SKM-1 treated with dmso at 0.1 percent for 144 hours (cell line): ENCODE measurements around the gene PLEKHA7.

Experiments used
- DNase-seq: peaks from one replicate; lab custom pipeline; 2025; ENCODE audit not compliant: unreplicated experiment; lab: John Stamatoyannopoulos, UW

PLEKHA7 gene

GRCh38 chr11:16946477-16947282 is 67.5 kb downstream of the PLEKHA7 start:
- no peak for DNase-seq

DNA sequence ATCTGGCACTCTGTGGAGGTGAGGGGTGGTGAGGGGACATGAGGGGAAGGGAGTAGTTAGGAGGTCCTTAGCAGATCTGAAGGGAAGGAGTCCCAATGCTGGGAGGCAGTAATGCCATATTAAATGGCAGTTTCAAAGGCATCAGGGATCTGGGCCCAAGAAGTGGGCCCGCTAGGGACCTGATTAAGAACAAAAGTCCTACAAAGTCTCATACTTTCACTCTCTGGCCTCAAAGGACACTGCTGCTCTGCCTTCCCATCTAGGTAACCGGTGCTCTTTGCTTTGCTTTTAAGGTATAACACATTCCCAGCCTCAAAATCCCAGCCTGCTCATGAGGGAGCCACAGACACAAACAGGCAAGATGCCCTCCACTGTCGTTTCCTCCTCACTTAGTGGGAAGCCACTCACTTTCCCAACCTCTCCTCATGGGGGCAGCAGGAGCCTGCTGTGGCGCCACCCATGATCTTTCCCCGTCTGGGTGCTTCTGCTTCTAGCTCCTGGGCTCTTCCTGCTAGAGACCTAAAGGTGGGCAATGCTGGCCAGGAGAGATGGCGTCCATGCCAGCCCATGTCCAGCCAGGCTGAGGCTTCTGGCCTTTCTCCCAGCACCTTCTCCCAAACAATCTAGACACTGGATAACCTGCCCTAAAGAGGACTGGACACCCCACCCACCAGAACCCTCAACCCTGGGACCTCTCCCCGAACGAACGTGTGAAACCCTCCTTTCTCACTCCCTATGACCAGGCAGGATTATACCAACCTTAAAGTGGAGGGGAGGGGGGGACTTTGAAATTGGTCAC is 68.3 kb downstream of the PLEKHA7 start:
- DNase-seq = peak; percentile 58

DNA sequence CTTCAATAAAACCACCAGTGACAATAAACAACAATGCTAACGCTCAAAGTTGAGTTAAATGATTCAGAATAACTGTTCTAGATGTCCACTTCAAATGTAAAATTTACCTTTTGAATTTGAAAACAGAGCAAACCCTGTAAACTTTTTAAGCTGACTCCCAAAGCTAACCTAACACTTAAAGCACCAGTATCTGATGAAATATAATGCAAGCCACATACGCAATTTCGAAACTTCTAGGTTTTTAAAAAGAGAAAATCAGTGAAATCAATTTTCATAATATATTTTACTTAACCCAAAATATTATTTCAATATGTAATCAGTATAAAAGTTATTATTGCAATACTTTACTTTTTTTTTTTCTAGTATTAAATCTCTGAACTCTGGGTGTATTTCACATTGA is 71.3 kb downstream of the PLEKHA7 start:
- DNase-seq = no peak

DNA sequence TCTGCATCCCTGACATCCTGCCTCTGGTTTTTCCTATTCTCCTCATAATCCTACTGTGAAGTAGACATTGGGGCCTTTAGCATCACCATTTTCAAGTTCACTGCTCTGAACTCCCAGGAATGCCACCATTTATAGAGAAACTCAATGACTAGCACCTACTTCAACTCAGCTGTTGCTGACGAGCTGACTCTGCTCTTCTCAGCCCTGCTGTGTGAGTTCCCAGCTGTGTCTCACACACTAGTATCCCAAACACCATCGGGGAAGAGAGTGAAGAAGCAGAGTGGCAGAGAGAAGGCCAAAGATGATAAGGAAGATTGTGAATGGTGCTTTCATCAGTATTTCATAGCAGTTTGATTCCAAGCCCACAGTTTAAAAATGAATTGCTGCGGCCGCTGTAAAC is 71.9 kb downstream of the PLEKHA7 start:
- no peak for DNase-seq

GRCh38 chr11:16941935-16942334 is 72.3 kb downstream of the PLEKHA7 start:
- DNase-seq = no peak

- no peak for DNase-seq
These were observed 76.2 kb downstream of the PLEKHA7 start for GRCh38 chr11:16938061-16938460.

DNA sequence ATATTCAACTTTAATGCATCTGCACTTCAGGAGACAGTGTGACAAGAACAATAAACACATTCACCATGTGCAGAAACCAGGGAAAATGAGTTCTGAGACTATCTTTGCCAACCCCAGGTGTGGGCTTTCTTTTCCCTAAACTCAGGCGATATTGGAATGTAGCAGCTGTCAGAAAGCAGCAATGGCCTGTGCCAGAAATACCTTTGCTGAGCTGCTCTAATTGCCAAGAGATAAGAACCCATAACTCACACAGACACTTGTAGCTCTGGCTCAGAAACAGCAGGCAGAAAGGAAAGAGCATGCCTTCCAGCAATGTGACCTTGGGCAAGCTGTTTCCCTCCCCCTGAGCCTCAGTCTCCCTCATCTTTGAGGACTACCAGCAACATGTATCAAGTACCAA is 77.6 kb downstream of the PLEKHA7 start:
- DNase-seq = no peak

- peak; percentile 31 for DNase-seq
These were observed 78.5 kb downstream of the PLEKHA7 start for GRCh38 chr11:16935518-16936302.

DNA sequence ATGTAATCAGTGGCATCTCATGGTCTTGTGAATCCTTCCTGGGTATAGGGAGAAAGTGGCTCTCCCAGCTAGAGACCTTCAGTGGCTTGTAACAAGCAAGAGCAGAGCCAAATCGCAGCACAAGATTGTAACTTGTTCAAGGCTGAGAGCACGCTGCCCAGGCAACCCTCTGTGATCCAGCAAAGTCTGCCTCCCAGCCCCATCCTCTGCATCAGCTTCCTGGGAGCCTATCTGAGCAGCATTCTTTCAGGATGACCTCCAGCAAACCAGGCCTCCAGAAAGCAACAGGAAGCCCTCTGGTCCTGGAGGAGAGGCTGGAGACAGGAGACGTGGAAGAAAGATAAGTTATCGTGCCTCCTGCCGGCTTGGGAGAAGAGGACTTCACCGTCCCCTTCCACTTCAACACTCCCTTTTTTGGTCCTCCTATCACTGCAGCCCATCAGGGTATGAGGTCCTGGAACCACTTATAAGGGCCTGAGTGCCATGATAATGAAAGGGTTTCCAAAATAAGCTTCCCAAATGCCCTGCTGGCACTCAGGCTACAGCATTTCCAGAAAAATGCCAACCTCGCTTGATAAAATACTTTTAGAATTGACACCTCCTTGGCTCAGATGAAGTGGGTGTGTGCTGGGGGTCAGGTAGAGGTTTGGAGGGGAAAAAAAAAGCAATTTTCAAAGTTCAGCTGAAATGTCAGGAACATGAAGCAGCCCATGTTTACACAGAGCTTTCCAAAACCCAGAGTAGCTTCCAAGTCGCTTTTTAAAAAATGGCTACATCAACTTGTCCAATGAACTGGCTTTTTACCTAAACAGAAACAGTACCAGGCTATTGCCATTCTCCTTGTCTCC is 80.2 kb downstream of the PLEKHA7 start:
- no peak for DNase-seq

DNA sequence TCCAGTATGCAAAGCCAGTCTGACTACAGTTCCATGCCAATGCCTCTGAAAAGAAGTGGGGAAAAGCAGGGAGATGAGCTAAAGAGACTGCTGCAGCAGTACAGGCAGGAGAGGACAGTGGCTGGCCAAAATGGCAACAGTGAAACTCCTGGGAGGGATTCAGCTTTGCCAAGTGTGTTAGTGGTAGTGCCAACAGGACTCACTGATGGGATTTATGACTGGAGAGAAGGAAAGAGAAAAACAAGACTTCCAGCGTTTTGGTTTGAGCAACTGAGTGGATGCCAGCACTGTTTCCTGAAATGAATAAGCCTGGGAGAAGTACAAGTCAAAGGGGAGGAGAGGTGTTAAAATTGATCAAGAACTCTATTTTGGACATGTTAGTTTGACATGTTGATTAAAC is 80.9 kb downstream of the PLEKHA7 start:
- no peak for DNase-seq

GRCh38 chr11:16928044-16928443 is 86.2 kb downstream of the PLEKHA7 start:
- DNase-seq = no peak

GRCh38 chr11:16926883-16927626 is 87.2 kb downstream of the PLEKHA7 start:
- no peak for DNase-seq

DNA sequence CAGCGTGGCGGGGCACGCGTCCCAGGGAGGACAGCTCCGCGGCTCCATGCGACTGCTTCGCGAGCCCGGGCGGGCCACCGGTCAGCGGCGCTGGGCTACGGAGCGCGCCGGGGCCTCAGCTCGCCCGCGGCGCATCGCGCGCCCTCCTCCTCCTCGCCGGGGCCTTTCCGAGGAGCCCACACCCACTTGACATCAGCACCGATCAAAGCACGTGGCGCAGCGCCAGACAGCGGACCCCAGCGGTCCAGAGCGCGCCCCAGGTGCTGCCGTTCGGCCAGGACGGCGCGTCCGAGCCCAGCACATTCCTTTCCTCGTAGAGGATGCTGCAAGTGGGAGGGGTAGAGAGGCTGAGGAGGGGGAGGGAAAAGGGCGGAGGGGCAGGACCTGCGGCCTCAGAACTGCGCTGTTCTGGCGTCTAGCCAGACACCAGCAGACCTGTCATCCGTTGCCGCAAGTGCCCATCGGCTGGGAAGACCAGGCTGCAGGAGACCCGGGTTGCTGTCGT is 88.6 kb downstream of the PLEKHA7 start:
- no peak for DNase-seq

DNA sequence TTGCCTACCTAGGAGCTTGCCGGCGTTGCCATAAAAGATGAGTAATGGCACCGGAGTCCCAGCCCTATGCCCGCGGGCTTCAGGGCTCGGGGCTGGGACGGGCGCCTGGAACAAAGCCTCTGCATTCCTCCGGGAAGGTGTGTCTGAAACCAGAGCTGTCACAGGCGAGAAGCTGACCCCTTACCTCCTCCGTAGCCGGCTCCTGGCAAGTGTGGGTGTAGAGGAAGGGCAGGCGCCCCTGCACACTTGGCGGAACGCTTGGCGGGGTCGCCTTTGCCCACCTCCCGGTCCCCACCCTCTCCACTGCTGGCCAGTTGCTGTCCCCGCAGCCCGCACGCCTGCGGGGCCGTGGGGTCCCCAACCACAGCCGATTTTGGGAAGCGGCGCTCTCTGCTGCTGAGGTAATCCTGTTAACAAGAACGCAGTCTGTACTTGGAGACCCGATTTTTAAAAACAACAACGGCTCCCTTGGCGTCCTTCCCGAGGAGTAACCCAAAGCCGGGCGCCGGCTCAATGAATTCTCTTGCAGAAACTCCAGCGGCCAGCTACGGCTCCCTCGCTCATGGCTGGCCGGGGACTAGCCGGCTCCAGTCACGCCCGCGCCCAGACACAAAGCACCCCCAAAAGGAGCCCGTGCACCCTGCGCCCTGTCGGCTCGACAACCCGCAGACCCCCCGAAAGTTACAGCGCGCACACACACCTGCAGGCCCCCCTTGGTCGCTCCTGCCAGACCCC is 89.2 kb downstream of the PLEKHA7 start:
- DNase-seq = no peak

GRCh38 chr11:16924462-16924825 is 89.8 kb downstream of the PLEKHA7 start:
- DNase-seq = no peak

DNA sequence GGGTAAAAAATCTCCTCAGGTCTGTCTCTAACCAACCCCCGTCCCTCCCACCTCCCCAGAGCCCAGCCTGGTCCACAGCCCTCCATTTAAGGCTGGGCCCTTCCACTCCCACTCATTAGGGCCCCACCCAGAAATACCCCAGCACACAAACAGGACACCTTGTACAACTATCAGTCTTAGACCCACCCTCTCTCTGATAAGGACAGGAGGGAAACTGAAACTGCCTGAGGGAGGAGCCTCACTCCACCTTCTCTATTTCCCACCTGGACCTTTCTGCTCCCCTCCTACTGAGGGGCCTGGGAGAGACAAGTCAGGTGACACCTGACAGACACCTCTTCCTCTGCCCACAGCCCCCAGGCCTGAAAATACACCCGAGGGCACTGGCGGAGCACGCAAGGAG is 90.2 kb downstream of the PLEKHA7 start:
- DNase-seq = no peak

DNA sequence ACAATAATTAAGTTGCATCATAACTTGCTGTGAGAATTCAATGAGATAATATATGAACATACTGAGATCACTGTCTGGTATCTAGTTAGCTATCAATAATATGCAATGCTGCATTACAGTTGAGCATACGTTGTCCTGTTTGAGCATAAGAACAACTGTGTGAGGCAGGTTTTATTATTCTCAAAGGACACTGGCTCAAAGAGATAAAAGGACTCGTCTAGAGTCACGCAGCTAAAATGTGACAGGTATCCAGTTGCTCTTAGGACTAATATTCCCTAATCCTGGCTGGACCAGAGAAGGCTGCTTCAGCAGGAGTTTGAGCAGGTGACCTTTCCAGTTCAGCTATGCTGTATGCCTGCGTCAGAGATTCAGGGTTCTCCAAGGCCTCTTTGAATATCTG is 92.5 kb downstream of the PLEKHA7 start:
- DNase-seq = no peak

DNA sequence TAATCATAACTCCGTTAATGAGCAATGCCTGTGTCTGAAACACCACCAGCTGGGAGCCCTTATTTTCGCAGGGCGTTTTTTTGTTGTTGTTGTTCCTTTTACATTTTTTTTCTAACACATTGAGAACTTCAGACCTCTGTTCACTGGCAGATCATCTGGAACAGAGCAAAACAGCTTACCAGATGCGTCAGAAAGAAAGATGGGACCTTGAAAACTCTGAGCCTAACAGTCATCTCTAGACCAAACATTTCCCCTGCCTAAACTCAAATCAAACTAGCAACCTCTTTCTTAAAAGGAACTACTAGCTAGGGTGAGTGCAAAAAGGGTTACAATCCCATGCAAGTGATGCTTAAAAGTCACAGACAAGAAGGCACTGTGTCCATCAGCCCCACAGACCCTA is 93.2 kb downstream of the PLEKHA7 start:
- no peak for DNase-seq

GRCh38 chr11:16920559-16920958 is 93.7 kb downstream of the PLEKHA7 start:
- no peak for DNase-seq
